ENCODE measurements around the gene TOMT. TPM values are rescaled to one million over a fixed set of nuclear protein-coding genes. Genes with fewer than 3 reads are reported as not detected.

TOMT gene
- total and polyA plus RNA-seq, 2 of the 13 experiments (the other 11 are each of a cell fraction or from before 2014, with no cell fraction given): not detected

GRCh38 chr11:72085621-72086351 is 19.9 kb upstream of the TOMT start:
- intact Hi-C loops (cut with micrococcal nuclease; ENCODE audit: unreplicated experiment): no loop called here
- TF ChIP-seq MAFG (CRISPR knock-in tag; IDR thresholded peaks at IDR 0.05): no peak
- TF ChIP-seq MXD1 (CRISPR knock-in tag; IDR thresholded peaks at IDR 0.05): no peak
- TF ChIP-seq AFF4 (CRISPR knock-in tag; IDR thresholded peaks at IDR 0.05): no peak
- no peak for TF ChIP-seq ZNF44 (CRISPR knock-in tag; IDR thresholded peaks at IDR 0.05)
- no peak for TF ChIP-seq AHDC1 (CRISPR knock-in tag; IDR thresholded peaks at IDR 0.05; ENCODE audit: borderline replicate concordance)
- TF ChIP-seq CHCHD3 (CRISPR knock-in tag; IDR thresholded peaks at IDR 0.05): no peak
- TF ChIP-seq TRAFD1 (CRISPR knock-in tag; IDR thresholded peaks at IDR 0.05; ENCODE audit: borderline replicate concordance): no peak
- TF ChIP-seq POGZ (CRISPR knock-in tag; IDR thresholded peaks at IDR 0.05): no peak
- no peak for TF ChIP-seq ATF3 (CRISPR knock-in tag; IDR thresholded peaks at IDR 0.05)

More at GRCh38 chr11:72085621-72086351, 19.9 kb upstream of the TOMT start:
- in situ Hi-C loops (cut with HindIII; ENCODE audit: extremely low pct_ligation_motif_present, low pct_unique_long_range_greater_than_20kb): no loop called here
- Histone ChIP-seq H4K20me1 (ENCODE audit: insufficient read depth, low read length) (no peaks in the 10 kb centered on the region), H3K9me3 (ENCODE audit: low read length) (no peaks in the 10 kb centered on the region), H3K27me3 (ENCODE audit: control insufficient read depth in 1 of 2, insufficient read depth in 2 of 2, low read length in 2 of 2) (no peaks in the 10 kb centered on the region), H3K4me2 (ENCODE audit: low read depth, low read length) (no peak overlapping the region), H3K9ac (ENCODE audit: insufficient read depth, low read depth, low read length) (no peak overlapping the region), H3K36me3 (replicated peaks in 1 of 2; ENCODE audit: control insufficient read depth in 1 of 2, insufficient read depth in 2 of 2, low read length in 2 of 2) (peaks cover 2 to 6% of the 10 kb centered on the region in 2 experiments; a peak in 2 of 5 replicates), H3K79me2 (ENCODE audit: insufficient read depth, low read length) (no peaks in the 10 kb centered on the region), H3K27ac (ENCODE audit: extremely low read length, insufficient read depth, low read length) (no peak overlapping the region), H3K4me1 (ENCODE audit: insufficient read depth, low read length) (peaks cover 20% of the 10 kb centered on the region), H3K4me3 (replicated peaks in 1 of 3; ENCODE audit: insufficient read depth in 1 of 3, low read depth in 2 of 3, low read length in 3 of 3) (no peak overlapping the region), H2AFZ (ENCODE audit: low read length) (no peak overlapping the region)
- DNase-seq (ENCODE audit: low spot score) (no peak), FAIRE-seq (no peak), ATAC-seq (no peak)
- WGBS (ENCODE audit: low lambda C conversion rate): 97% methylated on average over 2 of the region's 3 CpGs
- BruUV-seq (replicated peaks): no TSS peak
- CTCF ChIA-PET (ENCODE audit: low intra/inter-chr PET ratio, low total read pairs): no interaction called here
- POLR2A ChIA-PET: interaction anchor here (1.1 to 1.3 kb wide), 2 partner anchors 9 to 45 kb away, joined by 3 to 6 read pairs; no protein-coding TSS in a partner anchor

Data from HepG2 (cell line).